Suprapubic skin (tissue), 4 donors: ENCODE measurements around the gene LAX1.

Experiments
- CTCF ChIP-seq, 2 donors: fragments of 200-600 bp in 1 of 2; fragments of 450-650 bp in 1 of 2; sonication (generic) in 1 of 2; IDR thresholded peaks; one replicate each; pipeline ENCODE4 v1.5.1; 2016 to 2019; ENCODE audit warnings: antibody characterized with exemption in 2 of 2, mild to moderate bottlenecking in 1 of 2, moderate library complexity in 1 of 2
- EP300 ChIP-seq: sonication (generic); formaldehyde crosslinking; IDR thresholded peaks from one replicate; pipeline ENCODE4 v1.6.1; 2017; ENCODE audit warnings: antibody characterized with exemption
- POLR2A ChIP-seq, 2 donors: fragments of 450-650 bp; IDR thresholded peaks; one replicate each; pipeline ENCODE4 v1.6.1; 2017; ENCODE audit warnings: antibody characterized with exemption in 2 of 2, mild to moderate bottlenecking in 2 of 2, moderate library complexity in 2 of 2
- POLR2AphosphoS5 ChIP-seq, 3 donors: sonication (generic); formaldehyde crosslinking; IDR thresholded peaks; one replicate each; pipeline ENCODE4 v1.6.1; 2017; ENCODE audit warnings: antibody characterized with exemption in 3 of 3

- TF ChIP-seq CTCF (IDR thresholded peaks at IDR 0.05) (no peak), EP300 (no peak), POLR2AphosphoS5 (IDR thresholded peaks at IDR 0.05) (no peak), POLR2A (IDR thresholded peaks at IDR 0.05) (no peak)
These were observed 11.7 kb downstream of the LAX1 start for GRCh38 chr1:203776636-203777035.
